ENCODE data around the gene PPM1A.

GRCh38 chr14:60315196-60315990, 66.4 kb downstream of the PPM1A start:
- TF ChIP-seq CTCF (IDR thresholded peaks at IDR 0.05) (no peak), ZFX (IDR thresholded peaks at IDR 0.05; ENCODE audit: borderline replicate concordance) (no peak)

All from 22Rv1 (cell line).